ENCODE results near the gene CALN1. TPM values are rescaled to one million over a fixed set of nuclear protein-coding genes. Genes with fewer than 3 reads are reported as not detected.

CALN1 gene
- total RNA-seq, 2 donors from 2014 or later: 0.52 to 1.6 TPM

DNA sequence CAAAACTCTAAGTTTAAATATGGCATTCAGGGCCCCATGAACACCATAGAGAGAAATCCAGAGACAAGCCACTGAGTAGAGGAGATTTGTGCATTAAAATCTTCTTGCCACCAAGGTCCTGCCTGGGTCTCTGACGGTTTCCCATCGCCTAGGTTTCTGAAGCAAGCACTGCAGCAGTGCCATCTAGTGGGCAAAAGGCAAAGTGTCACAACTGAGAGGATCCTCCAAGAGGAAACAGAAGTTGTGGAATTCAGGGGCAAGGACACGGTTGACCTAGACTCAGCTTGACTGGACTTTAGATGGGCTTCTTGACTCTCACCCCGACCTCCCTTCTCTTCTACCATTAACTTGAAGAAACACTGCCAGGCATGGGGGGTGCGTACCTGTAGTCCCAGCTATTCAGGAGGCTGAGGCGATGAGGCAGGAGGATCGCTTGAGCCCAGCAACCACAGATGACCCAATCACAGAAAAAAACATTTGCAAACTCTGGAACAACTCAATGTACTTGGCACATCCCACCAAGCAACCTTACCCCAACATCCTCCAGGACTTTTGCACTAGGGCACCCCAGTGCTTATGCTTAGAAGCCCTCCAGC, 676.1 kb downstream of the CALN1 start:
- Histone ChIP-seq H3K27ac (no peak overlapping the region), H3K4me3 (no peak overlapping the region), H3K27me3 (no peaks in the 10 kb centered on the region), H3K9me3 (no peaks in the 10 kb centered on the region), H3K36me3 (replicated peaks in 1 of 2; ENCODE audit: insufficient read depth in 1 of 2, low read depth in 2 of 2) (no peaks in the 10 kb centered on the region), H3K4me1 (peaks cover 5% of the 10 kb centered on the region)
- whole genome bisulfite sequencing, 2 donors: 32 to 44% methylated on average over 6 to 7 of the region's 7 CpGs
- DNase-seq (peak; percentile 72 to 84 (median 76)), ATAC-seq (peak; percentile 50)
- TF ChIP-seq POLR2A (IDR thresholded peaks at IDR 0.05): no peak
- TF ChIP-seq CTCF (IDR thresholded peaks at IDR 0.05): peak; percentile 81 to 90 (median 84)
- intact Hi-C loops (cut with DNase I): no loop called here

GRCh38 chr7:71733107-71733870, 678.8 kb downstream of the CALN1 start:
- DNase-seq (peak; percentile 83 to 91 (median 88)), ATAC-seq (peak; percentile 73)
- peak; percentile 82 to 91 (median 87) for TF ChIP-seq CTCF (IDR thresholded peaks at IDR 0.05)
- TF ChIP-seq POLR2A (IDR thresholded peaks at IDR 0.05): no peak
- Histone ChIP-seq H3K4me3 (no peak overlapping the region), H3K36me3 (replicated peaks in 1 of 2; ENCODE audit: insufficient read depth in 1 of 2, low read depth in 2 of 2) (no peaks in the 10 kb centered on the region), H3K9me3 (no peaks in the 10 kb centered on the region), H3K27me3 (no peaks in the 10 kb centered on the region), H3K4me1 (peaks cover 5% of the 10 kb centered on the region), H3K27ac (no peak overlapping the region)
- intact Hi-C loops (cut with DNase I): no loop called here
- 4 to 5% methylated on average over 14 to 29 of the region's 29 CpGs for WGBS, 2 donors

- DNase-seq: no peak
- Histone ChIP-seq H3K27me3 (no peaks in the 10 kb centered on the region), H3K9me3 (no peaks in the 10 kb centered on the region), H3K27ac (no peak overlapping the region), H3K4me1 (peaks cover 5% of the 10 kb centered on the region), H3K36me3 (replicated peaks in 1 of 2; ENCODE audit: insufficient read depth in 1 of 2, low read depth in 2 of 2) (no peaks in the 10 kb centered on the region), H3K4me3 (no peak overlapping the region)
- no peak for ATAC-seq
- WGBS, 2 donors: 88 to 90% methylated on average over 9 of the region's 9 CpGs
- no peak for TF ChIP-seq POLR2A (IDR thresholded peaks at IDR 0.05)
- TF ChIP-seq CTCF (IDR thresholded peaks at IDR 0.05): no peak
- intact Hi-C loops (cut with DNase I): loop anchor here (2.0 kb wide), 1 partner anchor 875 kb away; no protein-coding TSS in a partner anchor
These were observed 680.4 kb downstream of the CALN1 start for GRCh38 chr7:71731740-71732139.

Small RNAs within 50 kb of the gene (small RNA-seq; reads per million reads assigned to genes)
- gene AC005011.1 (not detected), gene RNA5SP232 (not detected)
